Measurements from ENCODE around the gene AAK1. TPM values are rescaled to one million over a fixed set of nuclear protein-coding genes. Genes with fewer than 3 reads are reported as not detected.

Gene AAK1
- total RNA-seq (2021) (32.3 to 35.7 TPM (median 35.6 TPM) in 3 replicates), Bru-seq, nascent RNA (percentile 69 among the genes with signal in this experiment)
- long read RNA-seq, experiment 1, partial matches to known transcripts = 1 of 25 reads
- long read RNA-seq, experiment 1, other reads (novel, unspliced or antisense) = 23 of 25 reads
- long read RNA-seq, experiment 2, partial matches to known transcripts = 0 of 10 reads
- long read RNA-seq, experiment 2, other reads (novel, unspliced or antisense) = 10 of 10 reads
- long read RNA-seq, experiment 3, partial matches to known transcripts = 0 of 3 reads
- long read RNA-seq, experiment 3, other reads (novel, unspliced or antisense) = 3 of 3 reads

GRCh38 chr2:69643602-69644505 is at the start of gene AAK1:
Gene AAK1 (minus strand): TSS chr2:69643739. CDS start chr2:69643040, 699 bp downstream.
- DNase-seq (ENCODE audit: low spot score) (peak; percentile 81), ATAC-seq (peak; percentile 69)
- ChIA-PET POLR2A (interaction anchor here (0.6 to 1.2 kb wide), 6 partner anchors 53 to 338 kb away, joined by 3 to 15 read pairs (median 3); partner anchors contain the start of gene NFU1), CTCF (interaction anchor here (0.7 to 3.7 kb wide), 4 partner anchors 74 to 207 kb away, joined by 3 to 18 read pairs (median 9); partner anchors contain the start of gene NFU1)
- Mint-ChIP-seq H3K36me3 (peaks cover 3% of the 10 kb centered on the region; the same call in 1 of the 2 replicates), H3K9me3 (peaks cover 6% of the 10 kb centered on the region), H3K27me3 (ENCODE audit: low read depth) (peaks cover 12% of the 10 kb centered on the region), H3K27ac (peak within 1 kb of the TSS; percentile 91), H3K4me1 (peaks cover 47% of the 10 kb centered on the region), H3K4me3 (peak within 1 kb of the TSS; percentile 91)
- no peak for TF ChIP-seq NFE2L1 (CRISPR knock-in tag; IDR thresholded peaks at IDR 0.05)
- TF ChIP-seq CBFB (CRISPR knock-in tag; IDR thresholded peaks at IDR 0.05; ENCODE audit: low read depth) = no peak
- TF ChIP-seq ZBTB43 (CRISPR knock-in tag; IDR thresholded peaks at IDR 0.05) = no peak
- TF ChIP-seq ATF6 (CRISPR knock-in tag; IDR thresholded peaks at IDR 0.05) = no peak
- TF ChIP-seq SOX15 (CRISPR knock-in tag; IDR thresholded peaks at IDR 0.05) = no peak
- no peak for TF ChIP-seq USF1 (CRISPR knock-in tag; IDR thresholded peaks at IDR 0.05)
- 0 out of 2 replicates have a peak, but pooled peaks have one; percentile 53 for TF ChIP-seq FOXP4 (CRISPR knock-in tag; IDR thresholded peaks at IDR 0.05)
- no peak for TF ChIP-seq RELA (CRISPR knock-in tag; IDR thresholded peaks at IDR 0.05; ENCODE audit: borderline replicate concordance)
- no peak for TF ChIP-seq FOXP1 (CRISPR knock-in tag; IDR thresholded peaks at IDR 0.05; ENCODE audit: borderline replicate concordance)
- TF ChIP-seq IRF2 (CRISPR knock-in tag; IDR thresholded peaks at IDR 0.05; ENCODE audit: borderline replicate concordance, low read depth) = no peak
- no peak for TF ChIP-seq ESRRA (CRISPR knock-in tag; IDR thresholded peaks at IDR 0.05; ENCODE audit: borderline replicate concordance)
- no peak for TF ChIP-seq NR2C2 (CRISPR knock-in tag; IDR thresholded peaks at IDR 0.05)
- TF ChIP-seq CDX4 (CRISPR knock-in tag; IDR thresholded peaks at IDR 0.05; ENCODE audit: borderline replicate concordance) = no peak
- TF ChIP-seq HMGA2 (CRISPR knock-in tag; IDR thresholded peaks at IDR 0.05) = no peak
- TF ChIP-seq ATF2 (CRISPR knock-in tag; IDR thresholded peaks at IDR 0.05; ENCODE audit: borderline replicate concordance, low read depth) = no peak
- TF ChIP-seq ATF3 (CRISPR knock-in tag; conservative IDR thresholded peaks at IDR 0.05) = no peak
- TF ChIP-seq GABPB1 (CRISPR knock-in tag; IDR thresholded peaks at IDR 0.05) = peak; percentile 76
- peak; percentile 39; the same call in 1 of the 2 replicates for TF ChIP-seq ARID4B (CRISPR knock-in tag; IDR thresholded peaks at IDR 0.05; ENCODE audit: borderline replicate concordance)
